HG02981 (cell line): ENCODE data around the gene ZFP57.

Source experiments
- ATAC-seq: cut with Tn5 transposase; IDR thresholded peaks from one replicate; pipeline ENCODE4 v1.9.1; 2021; ENCODE audit warnings: mild to moderate bottlenecking, moderate library complexity; ENCODE audit not compliant: unreplicated experiment

Gene ZFP57

GRCh38 chr6:29656157-29656556 lies 24.8 kb downstream of the ZFP57 start:
- ATAC-seq = no peak

DNA sequence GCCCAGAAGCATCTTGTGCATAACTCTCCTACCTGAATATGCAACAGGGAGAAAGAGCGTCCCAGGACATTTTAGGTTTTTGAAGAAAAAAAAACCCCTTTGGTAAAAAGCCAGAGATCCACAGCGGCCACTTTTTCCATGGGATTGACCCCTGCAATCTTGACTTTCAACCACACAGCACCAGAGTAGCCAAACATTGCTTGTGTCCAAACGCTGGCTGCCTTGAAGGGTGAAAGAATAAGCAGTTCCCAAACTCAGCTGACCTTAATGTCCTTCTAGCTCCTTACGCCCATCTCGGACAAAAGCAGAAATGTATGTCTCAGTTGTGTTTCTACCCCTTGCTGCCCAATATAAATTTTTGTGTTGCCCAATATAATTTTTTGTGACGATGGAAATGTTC lies 25.3 kb downstream of the ZFP57 start:
- no peak for ATAC-seq

- ATAC-seq = no peak
These were observed 27.4 kb downstream of the ZFP57 start for GRCh38 chr6:29653452-29654038.

DNA sequence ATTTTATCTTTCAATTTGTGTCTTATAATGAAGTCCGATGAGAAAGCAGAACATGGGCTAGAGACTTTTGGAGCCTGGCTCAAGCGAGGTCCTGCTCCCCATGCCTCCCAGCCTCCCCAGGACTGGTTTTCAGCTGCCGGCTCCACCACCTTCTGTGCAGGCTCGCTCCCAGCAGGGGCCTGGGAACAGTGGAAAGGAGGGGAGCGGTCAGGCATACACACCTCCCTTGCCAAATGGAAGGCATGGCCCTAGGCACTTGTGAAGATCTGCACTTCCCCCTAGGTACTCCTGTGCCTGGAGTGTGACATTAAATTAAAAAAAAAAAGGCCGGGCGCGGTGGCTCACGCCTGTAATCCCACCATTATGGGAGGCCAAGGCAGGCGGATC lies 28.8 kb downstream of the ZFP57 start:
- ATAC-seq = no peak

- no peak for ATAC-seq
These were observed 29.3 kb downstream of the ZFP57 start for GRCh38 chr6:29651413-29652197.

DNA sequence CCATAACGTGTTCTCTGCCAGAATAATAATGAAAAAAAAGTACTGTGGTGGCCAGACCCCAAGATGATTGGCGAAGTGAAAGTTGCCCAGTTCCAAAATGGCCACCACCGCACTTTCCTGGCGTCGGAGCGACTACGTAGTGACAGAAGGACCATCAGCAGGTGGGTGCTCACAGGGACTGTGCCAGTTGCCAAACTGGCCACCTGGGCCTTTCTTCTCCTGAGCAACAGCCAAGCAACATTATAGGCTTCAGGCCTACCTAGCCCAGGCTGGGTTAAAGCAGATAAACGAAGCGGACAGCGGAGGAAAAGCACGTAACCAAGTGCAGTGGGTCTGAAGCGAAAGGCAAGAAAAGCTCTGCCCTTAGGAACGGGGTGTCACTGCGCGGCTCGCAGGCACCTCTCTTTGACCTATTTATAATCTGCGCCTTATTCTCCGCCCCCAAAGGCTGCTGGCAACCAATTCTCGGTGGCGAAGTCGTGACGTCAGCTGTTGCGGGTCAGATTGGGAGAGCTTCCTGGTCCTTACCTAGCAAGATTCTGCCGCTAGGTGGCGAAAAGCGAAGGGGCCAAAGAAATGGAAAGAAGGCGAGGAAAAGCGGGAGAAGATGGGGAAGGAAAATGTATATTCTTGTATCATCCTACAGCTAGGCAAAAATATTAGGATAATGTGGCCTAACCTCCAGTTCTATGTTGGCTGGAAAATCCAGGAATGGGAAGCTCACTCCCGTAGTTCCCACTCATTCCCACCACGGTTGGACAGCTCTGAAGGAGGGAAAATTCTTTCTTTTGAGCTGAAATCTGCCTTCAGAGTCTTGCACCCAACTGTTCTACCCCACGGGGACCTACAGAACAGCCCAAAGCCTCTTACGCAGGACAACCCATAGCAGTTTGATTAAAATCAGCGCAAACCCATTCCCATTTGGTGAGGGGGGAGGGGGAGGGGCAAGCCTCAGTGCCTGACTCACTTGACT lies 31.0 kb downstream of the ZFP57 start:
- peak; percentile 92 for ATAC-seq

DNA sequence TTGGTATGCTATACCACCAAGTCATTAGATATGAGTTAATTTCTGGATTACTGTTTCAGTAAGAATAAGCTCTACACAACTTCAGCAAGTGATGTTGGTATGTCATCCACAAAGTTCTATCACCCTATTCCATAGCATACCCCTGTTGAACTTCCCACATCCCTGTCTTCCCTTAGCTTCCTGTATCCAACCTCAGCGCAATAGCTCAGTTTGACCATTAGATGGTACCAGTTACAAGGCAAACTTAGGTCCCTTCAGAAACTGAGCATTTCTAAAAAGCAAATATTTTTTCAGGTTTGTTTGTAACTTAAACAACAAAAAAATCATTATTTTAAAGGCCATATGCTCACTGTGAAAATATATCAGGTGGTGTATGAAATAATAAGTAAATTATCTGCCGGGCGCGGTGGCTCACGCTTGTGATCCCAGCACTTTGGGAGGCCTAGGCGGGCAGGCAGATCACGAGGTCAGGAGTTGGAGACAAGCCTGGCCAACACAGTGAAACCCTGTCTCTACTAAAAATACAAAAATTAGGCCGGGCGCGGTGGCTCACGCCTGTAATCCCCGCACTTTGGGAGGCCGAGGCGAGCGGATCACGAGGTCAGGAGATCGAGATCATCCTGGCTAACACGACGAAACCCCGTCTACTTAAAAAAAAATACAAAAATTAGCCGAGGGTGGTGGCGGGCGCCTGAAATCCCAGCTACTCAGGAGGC lies 32.9 kb downstream of the ZFP57 start:
- ATAC-seq = no peak

GRCh38 chr6:29641430-29642148 lies 39.4 kb downstream of the ZFP57 start:
- no peak for ATAC-seq

- ATAC-seq = no peak
These were observed 43.7 kb downstream of the ZFP57 start for GRCh38 chr6:29637247-29637646.

GRCh38 chr6:29633534-29633905 lies 47.4 kb downstream of the ZFP57 start:
- no peak for ATAC-seq

DNA sequence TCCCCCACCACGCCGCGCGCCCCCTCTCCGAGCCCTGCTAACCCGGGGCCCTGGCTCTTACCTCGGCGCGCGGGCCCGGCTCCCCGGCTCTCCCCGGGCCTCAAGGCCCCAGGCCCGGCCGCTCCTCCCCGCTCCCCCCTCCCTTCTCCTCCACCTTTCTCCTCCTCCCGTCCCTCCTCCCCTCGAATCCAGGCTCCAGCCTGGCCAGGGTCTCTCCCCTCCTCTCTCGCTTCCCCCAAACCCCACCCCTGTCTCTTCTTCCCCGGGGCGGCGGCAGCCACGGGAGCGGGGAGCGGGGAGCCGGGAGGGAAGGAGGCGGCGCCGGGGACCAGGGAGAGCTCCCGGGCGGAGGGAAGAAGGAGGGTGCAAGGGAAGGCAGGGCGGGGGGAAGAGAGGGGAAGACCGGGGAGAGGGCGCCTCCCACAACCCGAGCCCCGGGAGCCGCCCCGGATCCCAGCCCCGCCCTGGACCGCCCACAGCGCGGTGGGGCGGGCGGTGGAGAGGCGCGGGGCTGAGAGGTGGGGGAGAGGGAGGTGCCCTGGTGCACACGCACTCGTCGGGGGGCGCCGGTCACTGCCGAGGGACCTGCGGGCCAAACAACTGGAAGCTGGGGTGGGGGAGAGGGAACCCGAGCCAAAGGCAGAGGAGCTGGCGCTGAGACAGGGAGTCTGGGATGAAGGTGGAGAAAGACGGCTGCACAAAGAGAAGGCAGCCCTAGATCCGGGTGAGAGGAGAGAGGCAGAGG lies 48.0 kb downstream of the ZFP57 start, which contains the start of gene GABBR1:
TSS of gene GABBR1 (minus strand) at position 395 of the 745 bp plus-strand sequence. CDS start 798 bp downstream, outside the sequence.
- no peak for ATAC-seq

- ATAC-seq = no peak
These were observed 48.9 kb downstream of the ZFP57 start for GRCh38 chr6:29631860-29632731.

DNA sequence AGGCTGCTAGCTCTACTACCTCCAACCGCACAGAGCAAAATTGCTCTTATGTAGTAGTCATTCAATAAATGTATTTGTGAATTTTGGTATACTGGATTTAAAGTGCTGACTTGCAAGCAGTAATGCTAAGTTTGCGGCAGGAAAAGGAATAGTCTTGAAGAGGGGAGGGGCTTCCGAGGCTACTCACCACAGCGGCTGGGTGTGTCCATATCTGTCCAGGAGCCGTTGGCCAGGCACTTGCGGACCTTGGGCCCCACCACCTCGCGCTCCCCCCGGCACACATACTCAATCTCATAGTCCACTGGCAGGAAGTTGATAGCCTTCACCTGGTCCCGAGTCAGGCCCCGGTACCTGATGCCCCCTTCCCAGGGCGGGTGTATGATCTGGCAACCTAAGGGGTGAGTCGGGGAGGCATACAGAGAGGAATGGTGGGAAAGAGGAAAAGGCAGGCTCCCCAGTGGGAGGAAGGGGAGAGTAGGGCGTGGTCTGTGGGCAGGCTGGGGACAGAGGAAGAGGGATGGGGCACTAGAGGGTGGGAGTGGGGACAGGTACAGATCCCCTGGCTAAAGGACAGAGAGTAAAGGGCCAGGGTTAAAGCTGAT lies 49.6 kb downstream of the ZFP57 start:
- no peak for ATAC-seq

DNA sequence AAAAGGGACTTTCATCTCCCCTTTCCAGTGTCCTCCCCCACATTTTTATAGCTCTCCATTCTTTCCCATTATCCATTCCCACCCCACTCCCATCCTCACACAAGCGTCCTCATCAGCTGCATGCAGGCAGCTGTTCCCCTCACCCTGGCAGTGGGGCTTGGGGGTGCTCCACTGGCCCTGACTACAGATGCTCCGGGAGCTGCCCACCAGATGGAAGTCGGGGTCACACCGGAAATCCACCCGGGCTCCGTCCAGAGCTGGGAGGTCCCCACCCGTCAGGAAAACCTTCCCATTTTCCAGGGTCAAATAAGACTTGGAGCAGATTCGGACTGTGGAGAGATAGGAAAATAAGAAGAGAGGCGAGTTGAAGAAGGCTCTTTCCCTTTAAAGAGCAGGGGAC lies 50.6 kb downstream of the ZFP57 start:
- ATAC-seq = no peak

DNA sequence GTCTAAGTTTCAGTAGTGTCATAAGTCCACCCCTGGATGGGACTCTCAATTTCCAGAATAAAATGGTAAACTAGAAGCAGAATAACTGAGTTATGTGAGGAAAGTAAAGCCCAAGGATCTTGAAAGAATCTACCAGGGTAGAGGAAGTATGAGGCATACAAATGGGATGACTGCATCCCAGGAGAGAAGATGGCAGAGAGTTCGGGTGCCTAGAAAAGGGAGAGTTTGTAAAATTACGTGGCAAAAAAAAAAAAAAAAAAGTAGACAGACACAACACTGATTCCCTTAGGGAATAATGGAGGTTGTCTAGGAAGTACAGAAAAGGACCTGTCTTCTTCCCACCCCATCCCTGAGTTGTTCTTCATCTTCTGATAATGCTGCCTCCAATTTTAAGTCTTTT lies 51.4 kb downstream of the ZFP57 start:
- ATAC-seq = no peak

DNA sequence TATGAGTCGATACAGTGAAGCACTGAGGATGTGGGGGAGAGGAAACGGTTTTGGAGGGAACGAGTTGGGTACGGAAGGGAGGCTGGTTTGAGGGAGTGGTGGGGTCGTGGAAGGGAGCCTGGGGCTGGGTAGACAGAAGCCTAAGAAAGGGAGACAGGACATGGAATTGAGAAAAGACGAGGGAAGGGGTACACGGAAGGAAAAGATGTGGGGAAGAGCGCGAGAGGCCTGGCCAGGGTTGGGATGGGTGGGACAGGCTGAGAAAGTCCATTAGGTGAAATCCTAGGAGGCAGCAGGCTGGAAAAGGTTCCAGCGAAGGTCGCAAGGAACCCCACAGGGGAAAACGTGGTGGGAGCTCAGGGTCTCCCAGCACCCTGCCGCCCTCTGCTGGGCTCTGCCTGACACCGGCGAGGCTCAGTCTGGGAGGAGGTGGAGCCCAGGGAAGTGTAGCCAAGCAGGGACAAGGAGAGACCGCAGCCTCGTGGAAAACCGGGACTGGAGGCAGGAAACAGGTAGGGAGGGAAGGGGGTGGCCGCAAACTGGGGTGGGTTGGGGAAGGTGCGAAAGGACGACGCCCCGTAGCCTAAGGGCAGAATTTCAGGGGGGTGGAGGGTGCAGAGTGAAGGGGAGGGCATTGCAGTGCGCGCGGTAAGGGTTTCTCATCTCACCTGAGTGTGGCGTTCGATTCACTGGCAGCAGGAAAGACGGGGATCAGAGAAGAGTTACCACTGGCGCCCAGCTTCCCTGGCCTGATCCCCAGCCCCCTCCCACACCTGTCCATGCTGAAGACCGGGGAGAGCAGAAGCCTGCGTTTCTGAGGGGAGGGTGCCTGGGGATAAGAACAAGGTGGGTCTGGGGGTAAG lies 52.3 kb downstream of the ZFP57 start:
- ATAC-seq = no peak

DNA sequence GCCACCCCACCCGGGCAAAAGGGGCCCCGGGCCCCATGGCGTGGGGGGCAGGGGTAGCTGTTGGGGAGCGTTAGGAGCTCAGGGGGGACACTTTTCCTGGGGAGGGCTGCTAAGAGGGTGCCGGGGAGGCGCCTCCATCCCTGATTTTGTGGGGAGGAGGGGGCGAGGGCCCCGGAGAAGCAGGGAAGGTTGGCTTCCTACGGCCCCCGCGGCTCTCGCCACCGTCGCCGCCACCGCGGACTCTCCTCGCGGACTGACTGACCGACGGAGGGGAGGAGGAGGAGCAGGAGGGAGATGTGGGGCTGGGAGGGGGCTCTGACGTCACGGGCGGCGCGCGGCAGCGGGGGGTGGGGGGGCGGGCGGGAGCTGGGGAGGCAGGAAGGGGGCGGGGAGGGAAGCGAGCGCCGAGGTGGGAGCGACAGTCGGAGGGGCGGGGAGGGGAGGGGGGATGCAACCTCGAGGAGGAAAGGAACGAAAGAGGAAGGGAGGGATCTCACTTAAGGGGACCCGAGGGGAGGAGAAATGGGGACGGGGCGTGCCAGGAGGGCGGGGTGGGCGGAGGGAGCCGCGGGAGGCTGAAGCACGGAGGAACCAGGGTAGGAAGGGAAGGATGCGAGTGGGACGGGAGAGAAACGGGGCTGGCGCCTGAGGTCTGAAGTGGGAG lies 53.1 kb downstream of the ZFP57 start:
- no peak for ATAC-seq
